ENCODE data around the gene RAB26. TPM values are rescaled to one million over a fixed set of nuclear protein-coding genes. Genes with fewer than 3 reads are reported as not detected.
A peak's percentile ranks its signal among the peaks of the same experiment; 100 is the strongest.

RAB26 gene
- total and polyA plus RNA-seq, 10 donors, result 0.26 to 7.9 (median 1.2) TPM; not detected in 1

DNA sequence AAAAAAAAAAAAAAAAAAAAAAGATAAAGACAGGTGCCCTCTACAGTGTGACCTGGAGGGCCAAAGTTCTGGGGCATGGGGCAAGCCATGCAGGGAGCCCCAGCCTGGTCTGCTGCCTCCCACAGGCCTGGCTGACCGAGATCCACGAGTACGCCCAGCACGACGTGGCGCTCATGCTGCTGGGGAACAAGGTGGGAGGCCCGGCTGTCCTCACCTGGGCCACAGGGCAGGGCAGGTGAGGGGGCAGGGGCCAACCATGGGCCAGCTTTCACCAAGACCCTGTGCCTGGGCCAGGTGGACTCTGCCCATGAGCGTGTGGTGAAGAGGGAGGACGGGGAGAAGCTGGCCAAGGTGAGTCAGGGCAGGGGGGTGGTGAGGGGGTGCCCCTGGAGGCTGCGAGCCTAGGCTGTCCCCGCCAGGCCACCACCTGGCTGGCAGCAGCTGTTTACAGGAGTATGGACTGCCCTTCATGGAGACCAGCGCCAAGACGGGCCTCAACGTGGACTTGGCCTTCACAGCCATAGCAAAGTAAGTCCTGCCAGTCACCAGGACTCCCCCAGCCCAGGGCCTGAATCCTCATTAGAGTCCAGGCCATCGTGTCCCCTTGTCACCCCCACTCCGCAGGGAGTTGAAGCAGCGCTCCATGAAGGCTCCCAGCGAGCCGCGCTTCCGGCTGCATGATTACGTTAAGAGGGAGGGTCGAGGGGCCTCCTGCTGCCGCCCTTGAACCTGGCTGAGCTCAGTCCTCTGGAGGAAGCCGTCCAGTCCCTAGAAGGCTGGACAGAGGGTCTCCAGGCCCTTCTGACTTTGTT is 4.5 kb downstream of the RAB26 start:
- peak; percentile 83 for DNase-seq
- intact Hi-C loops (cut with DNase I; ENCODE audit: low total_unique reads), result loop anchor here (5.0 kb wide), 1 partner anchor 126 kb away; the partner anchor contains the start of gene NHERF2
- TF ChIP-seq, protein P1, sequence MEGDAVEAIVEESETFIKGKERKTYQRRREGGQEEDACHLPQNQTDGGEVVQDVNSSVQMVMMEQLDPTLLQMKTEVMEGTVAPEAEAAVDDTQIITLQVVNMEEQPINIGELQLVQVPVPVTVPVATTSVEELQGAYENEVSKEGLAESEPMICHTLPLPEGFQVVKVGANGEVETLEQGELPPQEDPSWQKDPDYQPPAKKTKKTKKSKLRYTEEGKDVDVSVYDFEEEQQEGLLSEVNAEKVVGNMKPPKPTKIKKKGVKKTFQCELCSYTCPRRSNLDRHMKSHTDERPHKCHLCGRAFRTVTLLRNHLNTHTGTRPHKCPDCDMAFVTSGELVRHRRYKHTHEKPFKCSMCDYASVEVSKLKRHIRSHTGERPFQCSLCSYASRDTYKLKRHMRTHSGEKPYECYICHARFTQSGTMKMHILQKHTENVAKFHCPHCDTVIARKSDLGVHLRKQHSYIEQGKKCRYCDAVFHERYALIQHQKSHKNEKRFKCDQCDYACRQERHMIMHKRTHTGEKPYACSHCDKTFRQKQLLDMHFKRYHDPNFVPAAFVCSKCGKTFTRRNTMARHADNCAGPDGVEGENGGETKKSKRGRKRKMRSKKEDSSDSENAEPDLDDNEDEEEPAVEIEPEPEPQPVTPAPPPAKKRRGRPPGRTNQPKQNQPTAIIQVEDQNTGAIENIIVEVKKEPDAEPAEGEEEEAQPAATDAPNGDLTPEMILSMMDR (IDR thresholded peaks at IDR 0.05 in 8 of 11, conservative IDR thresholded peaks at IDR 0.05 in 3 of 11), result no peak
- TF ChIP-seq POLR2A (IDR thresholded peaks at IDR 0.05) (no peak), POLR2AphosphoS5 (IDR thresholded peaks at IDR 0.05) (peak; percentile 26 to 65 (median 32))
- Histone ChIP-seq H3K27ac (peak overlapping the region; percentile 31 to 95 (median 88)), H3K36me3 (peaks cover 0 to 39% (median 9%) of the 10 kb centered on the region in 6 donors), H3K4me3 (peak overlapping the region; percentile 34 to 91 (median 84)), H3K4me1 (peaks cover 55 to 91% (median 88%) of the 10 kb centered on the region in 6 donors), H3K9me3 (no peaks in the 10 kb centered on the region), H3K27me3 (replicated peaks in 1 of 7) (peaks cover 0 to 18% (median 0%) of the 10 kb centered on the region in 7 donors)
- 37 to 54% (median 46%) methylated on average over 9 to 25 of the region's 25 CpGs for WGBS, 5 donors

GRCh38 chr16:2154533-2155090 is 6.2 kb downstream of the RAB26 start:
- no peaks in the 10 kb centered on the region for H3K9me3 ChIP-seq
- H3K4me3 ChIP-seq, result peak overlapping the region; percentile 55 to 91 (median 84)
- H3K27ac ChIP-seq, result peak overlapping the region; percentile 55 to 95 (median 88)
- peaks cover 0 to 3% (median 0%) of the 10 kb centered on the region in 7 donors for H3K27me3 ChIP-seq (replicated peaks in 1 of 7)
- peaks cover 44 to 92% (median 88%) of the 10 kb centered on the region in 6 donors for H3K4me1 ChIP-seq
- TF ChIP-seq POLR2A (IDR thresholded peaks at IDR 0.05) (no peak), POLR2AphosphoS5 (IDR thresholded peaks at IDR 0.05) (no peak)
- TF ChIP-seq, protein P1 (IDR thresholded peaks at IDR 0.05 in 8 of 11, conservative IDR thresholded peaks at IDR 0.05 in 3 of 11), result no peak
- 1 to 3% (median 3%) methylated on average over 21 to 23 of the region's 23 CpGs for WGBS, 5 donors
- no peak for DNase-seq
- peaks cover 0 to 45% (median 9%) of the 10 kb centered on the region in 6 donors for H3K36me3 ChIP-seq
- intact Hi-C loops (cut with DNase I; ENCODE audit: low total_unique reads), result loop anchor here (5.0 kb wide), 1 partner anchor 127 kb away; the partner anchor contains the start of gene NHERF2

DNA sequence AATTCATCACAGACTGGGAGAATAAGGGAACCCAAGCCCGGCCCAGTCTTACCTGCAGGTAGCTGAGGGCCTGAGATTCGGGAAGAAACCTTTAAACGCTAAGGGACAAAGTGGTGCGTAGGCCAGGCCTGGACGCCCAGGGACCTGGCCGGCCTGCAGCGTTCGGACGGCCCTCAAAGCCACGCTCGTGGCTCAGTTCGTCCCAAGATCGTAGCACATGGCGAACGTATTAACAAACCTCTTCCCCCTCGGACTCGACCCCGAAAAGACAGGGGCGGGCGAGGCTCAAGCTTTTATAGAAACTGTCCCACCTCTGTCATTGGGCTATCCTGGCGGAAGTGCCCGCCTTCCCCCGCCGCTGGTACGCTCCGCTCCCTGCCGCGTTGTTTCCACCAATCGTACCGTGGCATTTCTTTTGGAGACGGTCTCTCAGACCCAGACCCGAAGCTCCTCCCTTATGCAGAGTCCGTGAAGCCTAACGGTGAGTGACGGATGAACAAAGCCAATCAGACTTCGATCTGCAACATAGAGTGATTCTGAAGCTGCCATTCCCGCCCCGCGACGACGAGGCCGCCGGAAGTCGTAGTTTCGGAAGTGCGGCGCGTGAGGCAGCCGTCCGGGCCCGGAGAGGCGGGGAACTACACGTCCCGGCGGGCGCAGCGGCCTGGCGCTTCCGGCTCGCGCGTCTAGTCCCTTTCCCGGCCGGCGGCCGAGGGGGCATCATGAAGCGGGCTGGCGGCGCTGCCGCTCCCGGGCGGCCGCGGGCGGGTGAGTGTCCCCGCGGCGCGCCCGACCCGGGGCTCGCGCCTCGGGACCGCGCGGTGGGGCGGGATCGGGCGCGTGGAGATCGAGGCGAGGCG is 6.9 kb downstream of the RAB26 start, which contains the start of gene TRAF7:
TSS of gene TRAF7 (plus strand) at position 692 of the 860 bp plus-strand sequence. CDS start 8,139 bp downstream, outside the sequence.
- peak within 1 kb of the TSS; percentile 55 to 95 (median 88) for H3K27ac ChIP-seq
- TF ChIP-seq POLR2AphosphoS5 (IDR thresholded peaks at IDR 0.05) (peak; percentile 100), POLR2A (IDR thresholded peaks at IDR 0.05) (peak; percentile 96 to 98 (median 98))
- TF ChIP-seq, protein P1 (IDR thresholded peaks at IDR 0.05 in 8 of 11, conservative IDR thresholded peaks at IDR 0.05 in 3 of 11), result peak in 5 of 11 experiments; percentile 14 to 63 (median 43)
- intact Hi-C loops (cut with DNase I; ENCODE audit: low total_unique reads), result no loop called here
- peak; percentile 99 for DNase-seq
- H3K36me3 ChIP-seq, result peaks cover 0 to 45% (median 9%) of the 10 kb centered on the region in 6 donors
- peaks cover 50 to 92% (median 87%) of the 10 kb centered on the region in 6 donors for H3K4me1 ChIP-seq
- H3K9me3 ChIP-seq, result no peaks in the 10 kb centered on the region
- H3K27me3 ChIP-seq (replicated peaks in 1 of 7), result no peaks in the 10 kb centered on the region
- 0 to 1% (median 0%) methylated on average over 34 to 94 of the region's 94 CpGs for WGBS, 5 donors
- H3K4me3 ChIP-seq, result peak within 1 kb of the TSS; percentile 66 to 91 (median 84)
